GM19025 (cell line): Measurements from ENCODE around the gene KRTAP10-6.
"Not testable (repeated sequence)": the region's sequence is repeated elsewhere in the genome, so short reads cannot be mapped to it uniquely, and the experiment has no call there.

ENCODE experiments used
- ATAC-seq: cut with Tn5 transposase; IDR thresholded peaks from one replicate; pipeline ENCODE4 v1.9.1; 2021; ENCODE audit warnings: mild to moderate bottlenecking, low read depth, moderate library complexity; ENCODE audit not compliant: unreplicated experiment

Gene KRTAP10-6

DNA sequence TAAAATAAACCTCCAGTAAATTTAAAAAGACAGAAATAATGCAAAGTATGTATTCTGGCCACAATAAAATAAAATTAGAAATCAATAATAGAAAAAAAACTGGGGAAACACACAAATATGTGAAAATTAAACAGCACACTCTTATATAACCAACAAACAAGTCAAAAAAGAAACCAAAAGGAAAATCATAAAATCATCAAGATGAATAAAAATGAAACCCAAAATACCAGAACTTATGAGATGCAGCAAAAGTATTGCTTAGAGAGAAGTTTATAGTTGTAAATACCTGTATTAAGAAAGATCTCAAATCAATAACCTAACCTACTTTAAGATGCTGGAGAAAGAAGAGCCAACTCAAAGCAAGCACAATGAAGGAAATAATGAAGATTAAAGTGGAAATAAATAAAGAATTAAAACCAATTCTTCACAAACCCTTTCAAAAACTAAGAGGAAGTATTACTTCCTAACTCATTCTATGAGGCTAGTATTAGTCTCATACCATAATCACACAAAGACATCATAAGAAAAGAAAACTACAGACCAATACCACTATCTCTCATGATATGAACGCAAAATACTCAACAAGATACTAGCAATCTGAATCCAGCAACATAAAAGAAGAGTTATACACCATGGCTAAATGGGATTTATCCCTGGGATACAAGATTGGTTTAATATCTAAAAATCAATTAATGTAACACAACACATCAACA lies 27.3 kb downstream of the KRTAP10-6 start:
- ATAC-seq: no peak

DNA sequence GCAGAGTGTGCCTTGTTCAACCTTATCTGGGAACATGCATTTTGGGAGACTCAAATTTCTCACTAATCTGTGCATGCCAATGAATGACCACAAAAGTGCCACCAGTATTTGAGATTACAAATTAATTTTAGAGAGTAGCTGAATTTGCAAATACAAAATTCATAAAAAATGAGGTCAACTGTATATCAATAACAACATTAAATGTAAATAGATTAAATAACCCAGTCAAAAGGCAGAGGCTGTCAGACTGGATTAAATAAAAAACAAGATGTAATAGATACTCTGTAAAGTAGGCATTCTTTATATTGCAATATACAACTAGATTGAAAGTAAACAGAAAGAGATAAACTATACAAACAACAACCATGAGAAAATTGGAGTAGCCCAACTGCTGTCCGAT lies 28.2 kb downstream of the KRTAP10-6 start:
- ATAC-seq: no peak

DNA sequence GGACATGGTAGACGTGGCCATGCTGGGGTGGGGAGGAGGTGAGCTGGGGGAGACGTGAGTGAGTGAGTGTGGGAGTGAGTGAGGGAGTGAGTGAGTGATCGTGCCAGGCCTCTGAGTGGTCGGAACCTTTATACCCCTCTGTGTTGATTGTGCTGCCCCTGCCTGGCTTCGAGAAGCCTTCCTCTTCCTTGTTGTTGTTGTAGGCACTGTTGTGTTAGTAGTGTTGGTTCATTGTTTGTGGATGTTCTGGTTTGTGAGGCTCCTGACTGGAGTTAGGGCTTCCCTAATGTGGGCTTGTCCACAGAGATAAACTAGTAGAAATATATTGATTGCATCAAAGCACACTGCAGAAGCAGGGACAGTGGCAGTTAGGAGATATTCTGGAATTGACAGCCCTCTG lies 33.6 kb downstream of the KRTAP10-6 start, which contains the start of gene KRTAP10-3:
Gene KRTAP10-3, minus strand, starts transcription at position 101 of the 400 bp plus-strand sequence. Its CDS starts 80 bp downstream, at position 21.
- no peak for ATAC-seq

DNA sequence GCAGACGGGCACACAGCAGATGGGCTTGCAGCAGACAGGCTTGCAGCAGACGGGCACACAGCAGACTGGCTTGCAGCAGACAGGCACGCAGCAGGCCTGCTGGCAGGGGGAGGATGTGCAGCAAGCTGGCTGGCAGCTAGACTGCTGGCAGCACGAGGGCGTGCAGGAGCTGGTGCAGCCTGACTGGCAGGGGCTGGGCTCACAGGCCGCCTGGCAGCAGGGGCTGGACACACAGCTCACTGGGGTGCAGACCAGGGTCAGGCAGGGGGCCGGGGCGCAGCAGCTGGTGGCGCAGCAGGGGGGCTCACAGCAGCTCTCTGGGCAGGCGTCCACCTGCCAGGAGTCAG lies 34.0 kb downstream of the KRTAP10-6 start:
- not testable (repeated sequence) for ATAC-seq

DNA sequence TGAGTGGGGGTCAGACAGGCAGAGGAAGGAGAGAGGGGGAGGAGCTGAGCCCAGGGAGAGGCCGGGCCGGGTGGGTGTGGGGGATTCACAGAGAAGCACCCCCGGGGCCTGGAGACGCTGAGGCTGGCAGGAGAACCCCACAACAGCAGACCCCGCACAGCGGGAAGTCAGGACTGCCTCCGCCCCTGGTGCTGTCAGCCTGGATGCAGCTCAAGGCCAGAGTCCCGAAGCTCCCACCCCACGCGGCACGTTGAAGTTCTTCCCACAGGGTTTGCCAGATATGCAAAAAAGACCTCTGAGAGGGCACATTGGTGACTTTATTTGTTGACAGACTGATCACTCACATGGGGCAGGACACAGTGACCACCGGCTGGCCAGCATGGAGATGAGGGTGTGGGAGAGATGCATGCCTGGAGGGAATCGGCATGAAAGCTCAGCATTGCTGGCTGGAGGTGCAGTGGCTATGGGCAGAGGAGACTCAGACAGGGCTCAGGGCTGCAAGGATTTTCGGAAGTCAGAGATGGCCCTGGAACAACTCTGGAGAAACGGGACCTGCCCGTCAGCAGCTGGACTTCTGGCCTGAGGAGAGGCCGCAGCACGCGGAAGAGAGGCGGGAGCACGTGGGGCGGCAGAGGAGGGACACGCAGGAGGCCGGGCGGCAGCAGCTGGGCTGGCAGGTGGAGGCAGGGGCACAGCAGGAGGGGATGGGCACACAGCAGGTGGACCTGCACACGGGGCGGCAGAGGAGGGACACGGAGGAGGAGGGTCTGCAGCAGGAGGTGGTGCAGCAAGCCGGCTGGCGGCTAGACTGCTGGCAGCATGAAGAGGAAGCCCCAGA lies 34.6 kb downstream of the KRTAP10-6 start:
- ATAC-seq: no peak

DNA sequence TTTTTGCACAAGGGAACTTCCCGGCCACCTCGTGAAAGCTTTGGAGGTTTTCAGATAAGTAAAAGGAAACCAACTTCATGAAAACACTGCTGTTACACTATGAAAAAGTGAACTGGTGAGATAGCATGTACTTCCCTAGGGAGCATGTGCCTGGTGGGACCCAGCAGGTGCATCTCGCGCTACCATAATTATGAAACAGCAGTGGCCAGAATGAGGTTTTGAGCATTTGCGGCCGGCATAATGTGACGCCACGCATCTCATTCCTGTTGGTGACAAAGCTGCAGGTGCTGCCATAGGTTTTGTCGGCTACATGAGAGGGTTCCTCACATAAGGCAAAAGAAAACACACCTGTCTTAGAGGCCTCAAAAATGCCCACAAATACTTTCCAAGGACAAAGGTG lies 35.4 kb downstream of the KRTAP10-6 start:
- no peak for ATAC-seq

DNA sequence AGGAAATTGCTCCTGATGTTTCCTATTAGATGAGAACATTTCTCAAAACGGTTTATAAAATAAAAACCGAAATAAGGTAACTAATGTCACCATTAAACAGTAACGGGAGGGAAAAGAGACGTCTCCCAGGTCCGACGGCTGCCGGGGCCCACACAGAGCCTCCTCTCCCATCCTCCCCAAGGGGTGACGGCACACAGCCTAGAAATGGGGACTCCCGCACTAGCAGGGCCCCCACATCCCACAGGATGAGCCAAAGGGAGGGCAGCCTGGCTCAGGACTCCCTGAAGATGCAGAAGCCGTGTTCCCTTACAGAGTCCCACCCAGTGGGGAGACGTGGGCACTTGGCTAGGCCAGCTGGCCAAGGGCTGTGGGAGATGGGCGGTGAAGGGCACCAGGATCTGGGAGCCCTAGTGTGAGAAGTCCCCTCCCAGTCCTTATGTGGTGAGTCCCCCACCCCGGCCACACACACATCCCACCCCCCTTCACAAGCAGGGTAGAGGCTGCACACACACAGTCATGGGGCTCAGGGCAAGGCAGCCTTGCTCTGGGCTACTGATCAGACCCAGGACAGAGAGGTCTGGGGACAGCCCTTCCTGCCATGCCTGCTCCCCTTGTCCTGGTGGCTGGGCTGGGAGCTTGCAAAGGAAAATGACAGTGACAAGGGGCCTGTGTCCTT lies 37.0 kb downstream of the KRTAP10-6 start:
- no peak for ATAC-seq

DNA sequence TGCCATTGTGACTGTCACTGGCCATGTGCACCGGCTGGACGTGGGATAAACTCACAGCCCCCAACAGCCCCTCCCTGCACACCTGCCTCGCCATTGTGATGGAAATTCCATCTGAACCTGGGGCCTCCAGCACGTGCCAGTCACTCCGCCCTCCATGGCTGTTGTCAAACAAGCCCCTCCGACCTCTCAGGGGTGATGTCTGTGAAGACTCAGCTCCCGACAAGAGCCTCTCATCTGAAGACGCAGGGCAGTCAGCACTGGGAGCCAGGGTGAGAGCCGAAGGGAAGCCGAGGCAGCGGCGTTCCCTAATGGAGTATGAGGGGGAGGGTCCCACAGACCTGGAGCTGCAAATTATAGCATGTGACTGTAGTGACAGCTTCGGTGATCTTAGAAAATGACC lies 39.6 kb downstream of the KRTAP10-6 start:
- ATAC-seq: no peak

DNA sequence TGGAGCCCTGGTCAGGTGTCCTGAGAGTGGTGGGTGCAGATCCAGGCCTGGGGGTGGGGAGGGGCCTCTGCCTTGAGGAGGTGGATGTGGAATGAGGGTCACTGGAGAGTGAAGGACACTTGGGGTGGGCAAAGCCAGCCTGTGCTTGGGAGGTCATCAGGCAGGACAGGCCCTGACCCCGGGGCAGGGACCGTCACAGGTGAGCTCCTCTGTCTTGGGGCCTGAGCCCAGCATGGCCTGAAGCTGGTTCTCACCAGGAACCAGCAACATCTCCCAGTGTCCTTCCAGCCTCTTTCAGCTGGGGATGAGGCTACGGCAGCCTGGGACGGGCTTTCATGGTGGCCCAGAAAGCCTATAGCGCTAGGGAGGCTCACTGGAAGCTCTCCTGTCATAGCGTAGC lies 40.2 kb downstream of the KRTAP10-6 start:
- ATAC-seq: no peak

DNA sequence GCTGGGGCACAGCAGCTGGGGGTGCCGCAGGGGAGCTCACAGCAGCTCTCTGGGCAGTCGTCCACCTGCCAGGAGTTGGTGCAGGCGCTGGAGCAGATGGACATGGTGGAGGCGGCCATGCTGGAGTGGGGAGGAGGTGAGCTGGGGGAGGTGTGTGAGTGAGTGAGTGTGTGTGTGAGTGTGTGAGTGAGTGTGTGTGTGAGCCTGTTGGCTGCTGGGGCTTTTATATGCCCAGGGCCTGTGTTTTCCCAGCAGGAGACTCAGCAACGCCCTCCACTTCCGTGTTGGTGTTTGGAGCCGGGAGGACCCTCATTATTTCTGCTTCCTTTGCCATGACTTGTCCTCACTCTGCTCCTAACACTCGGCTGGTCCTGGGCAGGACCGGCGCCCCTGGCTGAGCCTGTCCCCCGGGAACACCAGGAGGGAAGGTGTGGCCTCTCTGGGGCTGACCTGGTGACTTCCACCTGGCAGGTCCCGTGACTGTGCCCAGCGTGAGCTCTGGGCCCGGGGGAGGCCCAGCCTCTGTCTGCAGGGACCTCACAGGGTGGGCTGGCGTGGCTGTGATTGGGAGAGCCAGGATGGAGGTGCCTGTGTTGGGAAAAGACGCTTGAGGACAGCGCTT lies 40.9 kb downstream of the KRTAP10-6 start, which contains the start of gene KRTAP10-2:
Gene KRTAP10-2, minus strand, starts transcription at position 166 of the 622 bp plus-strand sequence. Its CDS starts 47 bp downstream, at position 119.
- ATAC-seq: no peak

DNA sequence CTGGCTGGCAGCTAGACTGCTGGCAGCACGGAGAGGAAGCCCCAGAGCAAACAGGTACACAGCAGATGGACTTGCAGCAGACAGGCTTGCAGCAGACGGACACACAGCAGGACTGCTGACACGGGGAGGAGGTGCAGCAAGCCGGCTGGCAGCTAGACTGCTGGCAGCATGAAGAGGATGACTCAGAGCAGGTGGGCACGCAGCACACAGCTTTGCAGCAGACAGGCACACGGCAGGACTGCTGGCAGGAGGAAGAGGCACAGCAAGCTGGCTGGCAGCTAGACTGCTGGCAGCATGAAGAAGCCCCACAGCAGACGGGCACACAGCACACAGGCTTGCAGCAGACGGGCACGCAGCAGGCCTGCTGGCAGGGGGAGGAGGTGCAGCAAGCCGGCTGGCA lies 41.5 kb downstream of the KRTAP10-6 start:
- ATAC-seq: no peak

DNA sequence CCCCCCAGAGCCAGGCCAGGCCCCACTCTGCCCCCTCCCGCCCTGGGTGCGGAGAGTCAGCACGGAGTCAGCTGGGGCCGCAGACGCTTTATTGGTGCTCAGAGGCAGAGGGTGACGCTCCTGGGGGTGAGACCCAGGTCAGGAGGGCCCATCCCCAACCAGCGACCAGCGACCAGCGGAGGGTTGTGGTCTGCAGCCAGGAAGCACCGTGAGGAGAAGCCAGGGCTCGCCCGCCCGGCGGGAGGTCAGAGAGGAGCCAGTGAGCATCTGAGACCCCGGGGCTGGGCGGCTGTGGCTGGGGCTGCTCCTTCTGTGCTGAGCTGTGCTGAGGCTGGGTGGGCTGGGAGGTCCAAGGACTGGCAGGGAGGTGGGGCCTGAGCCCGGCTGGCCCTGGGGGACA lies 42.0 kb downstream of the KRTAP10-6 start:
- ATAC-seq: not testable (repeated sequence)

DNA sequence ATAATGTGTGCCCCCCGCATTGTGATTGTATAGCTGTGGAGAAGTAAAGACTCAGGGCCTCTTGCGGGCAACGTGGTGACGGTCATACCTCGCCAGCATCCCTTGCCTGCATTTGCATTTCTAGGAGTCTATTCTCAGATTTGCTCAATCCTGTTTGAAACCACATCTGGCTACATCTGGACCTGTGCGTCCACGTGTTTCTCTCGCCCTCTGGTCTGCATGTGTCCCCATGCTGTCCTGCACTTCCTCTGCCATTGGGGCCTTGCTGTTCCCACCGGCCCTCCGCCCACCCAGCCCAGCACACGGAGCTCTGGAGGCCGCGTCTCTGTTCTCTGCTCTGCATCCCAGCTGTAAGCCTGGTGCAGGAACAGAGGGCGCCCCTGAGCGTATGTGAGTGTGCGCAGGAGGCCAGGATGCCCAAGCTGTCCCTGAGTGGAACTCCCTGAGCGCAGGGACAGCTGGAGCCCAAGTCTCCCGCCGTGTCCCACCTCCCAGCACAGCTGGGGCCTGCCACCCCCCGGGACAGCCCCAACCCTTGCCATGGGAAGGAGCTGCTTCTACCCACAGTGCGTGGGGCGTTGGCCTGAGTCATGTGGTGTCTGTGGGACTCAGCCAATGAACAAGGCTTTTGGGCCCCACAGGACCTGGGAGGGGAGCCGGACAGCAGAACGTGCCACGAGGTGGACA lies 42.6 kb downstream of the KRTAP10-6 start:
- no peak for ATAC-seq

DNA sequence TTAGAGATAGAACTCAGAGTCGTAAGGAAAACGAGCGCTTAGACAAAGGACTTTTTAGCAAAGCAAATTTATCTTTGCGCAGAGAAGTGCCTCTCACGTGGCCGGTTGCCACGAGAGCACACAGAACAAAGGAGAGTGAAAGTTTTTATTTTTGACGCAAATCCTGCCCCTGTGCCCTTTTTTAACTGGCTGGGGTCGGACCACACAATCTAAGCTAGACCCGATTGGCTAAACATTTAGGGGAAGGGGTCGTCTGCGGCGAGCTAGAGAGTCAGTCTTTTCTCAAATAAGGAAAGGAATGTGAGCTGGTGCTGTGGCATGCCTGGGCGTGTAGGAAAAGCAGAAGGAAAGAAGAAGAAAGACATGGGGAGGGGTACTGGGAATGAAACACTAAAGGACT lies 43.4 kb downstream of the KRTAP10-6 start:
- no peak for ATAC-seq

DNA sequence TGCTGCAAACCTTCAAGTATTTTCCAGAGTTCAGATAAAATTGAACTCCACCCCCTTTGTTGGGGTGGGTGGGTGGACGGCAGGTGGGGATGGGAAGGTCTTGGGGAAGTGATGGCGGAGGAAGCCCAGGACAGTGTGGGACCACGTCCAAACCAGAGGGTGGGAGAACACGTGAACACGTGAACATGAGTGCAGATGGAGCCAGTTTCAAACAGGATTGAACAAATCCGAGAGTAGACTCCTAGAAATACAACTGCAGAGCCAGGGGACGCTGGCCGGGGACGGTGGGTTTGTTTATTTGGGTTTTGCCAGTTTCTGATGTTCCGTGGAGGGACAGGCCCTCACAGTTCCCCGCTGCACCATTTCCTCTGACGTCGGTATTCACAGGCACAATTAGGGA lies 43.9 kb downstream of the KRTAP10-6 start:
- no peak for ATAC-seq

DNA sequence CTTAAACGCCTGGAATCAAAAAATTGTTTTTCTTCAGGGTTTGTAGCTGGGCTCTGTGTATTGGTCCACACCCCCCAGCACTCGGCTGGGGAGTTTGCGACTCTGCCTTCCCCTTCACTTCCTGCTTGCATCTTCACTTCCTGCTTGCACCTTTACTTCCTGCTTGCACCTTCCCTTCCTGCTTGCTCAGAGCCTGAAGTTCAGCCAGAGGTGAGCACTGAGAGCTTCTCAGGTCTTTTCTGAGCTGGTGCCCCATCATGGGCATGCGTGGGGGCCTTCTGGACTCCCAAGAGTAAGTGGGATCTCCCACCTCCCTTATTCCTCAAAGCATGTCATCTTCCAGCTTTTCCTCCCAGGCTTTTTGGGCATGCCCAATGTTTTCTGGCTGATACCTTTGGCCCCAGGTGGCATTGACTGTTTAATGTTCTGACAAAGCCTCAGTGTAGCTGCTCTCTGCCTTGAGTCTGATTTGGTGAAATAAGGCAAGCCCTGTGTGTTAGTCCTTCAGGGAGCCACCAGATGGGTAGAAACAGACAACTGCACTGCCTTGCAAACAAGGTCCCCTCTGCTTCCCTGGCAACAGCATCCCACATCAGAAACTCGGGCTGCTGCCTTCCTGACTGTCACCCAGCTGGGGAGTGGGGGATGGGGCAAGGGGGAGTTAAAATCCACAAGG lies 44.5 kb downstream of the KRTAP10-6 start:
- no peak for ATAC-seq

DNA sequence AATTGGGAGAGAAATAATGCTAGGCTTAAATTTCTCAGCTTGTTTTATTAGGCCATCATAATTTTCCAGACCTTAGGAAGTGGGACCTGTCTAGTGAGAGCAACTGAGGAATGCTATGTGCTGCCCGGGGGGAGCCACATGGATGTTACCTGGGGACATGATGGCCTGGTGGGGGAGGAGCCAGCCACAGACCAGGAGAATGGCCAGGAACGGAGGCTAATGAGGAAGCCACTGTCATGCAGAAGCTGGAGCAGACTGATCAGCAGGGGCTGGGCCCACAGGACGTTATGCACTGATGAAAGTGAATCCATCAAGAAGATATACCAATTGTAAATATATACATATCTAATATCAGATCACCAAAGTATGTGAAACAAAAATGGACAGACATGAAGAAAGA lies 47.7 kb downstream of the KRTAP10-6 start:
- ATAC-seq: no peak

DNA sequence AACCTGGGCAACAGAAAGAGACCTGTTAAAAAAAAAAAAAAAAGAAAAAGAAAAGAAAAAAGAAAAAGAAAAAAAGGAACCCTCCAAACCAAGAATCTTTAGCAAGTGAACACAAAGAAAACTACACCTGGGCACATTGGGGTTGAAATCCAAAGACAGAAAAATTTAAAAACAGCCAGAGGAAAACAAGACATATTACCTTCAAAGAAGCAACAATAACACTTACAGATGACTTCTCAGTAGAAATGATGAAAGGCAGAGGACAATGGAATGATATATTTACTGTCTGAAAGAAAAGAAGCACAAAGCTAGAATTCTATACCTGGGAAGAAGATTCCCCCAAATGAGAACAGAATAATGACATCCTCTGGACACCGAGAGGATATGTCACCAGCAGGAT lies 49.6 kb downstream of the KRTAP10-6 start:
- no peak for ATAC-seq
